Osteoblast (primary cell): ENCODE measurements around the gene COL20A1. TPM values are rescaled to one million over a fixed set of nuclear protein-coding genes. Genes with fewer than 3 reads are reported as not detected.

Experiments used
- DNase-seq: peaks from one replicate; pipeline ENCODE4 v3.0.0; 2011; ENCODE audit warnings: low spot score, mixed read lengths; ENCODE audit not compliant: insufficient read length; ENCODE audit errors: missing footprints
- H2AFZ ChIP-seq: 2 replicates; pipeline ENCODE4 v1.6.0; 2011; ENCODE audit warnings: mild to moderate bottlenecking, low read length
- H3K27ac ChIP-seq: 2 replicates; pipeline ENCODE4 v1.5.1; 2011; ENCODE audit warnings: mild to moderate bottlenecking, low read depth, low read length, moderate library complexity
- H3K27me3 ChIP-seq: 2 replicates; pipeline ENCODE4 v1.6.0; 2012; ENCODE audit warnings: mild to moderate bottlenecking, control low read depth, inconsistent platforms, low read length, moderate library complexity; ENCODE audit not compliant: insufficient read depth
- H3K36me3 ChIP-seq: 2 replicates; pipeline ENCODE4 v1.5.1; 2011; ENCODE audit warnings: mild to moderate bottlenecking, low read length, control low read depth, moderate library complexity; ENCODE audit not compliant: insufficient read depth
- H3K4me1 ChIP-seq: 2 replicates; pipeline ENCODE4 v1.5.1; 2011; ENCODE audit warnings: mild to moderate bottlenecking, low read length, control low read depth, moderate library complexity; ENCODE audit not compliant: insufficient read depth
- H3K4me2 ChIP-seq: 2 replicates; pipeline ENCODE4 v1.6.0; 2011; ENCODE audit warnings: mild to moderate bottlenecking, low read length; ENCODE audit not compliant: insufficient read depth
- H3K4me3 ChIP-seq: fragments of 200-600 bp; sonication (generic); 3 replicates; pipeline ENCODE4 v1.5.1; 2012; ENCODE audit warnings: mild to moderate bottlenecking, low read length, inconsistent platforms; ENCODE audit not compliant: insufficient read depth
- H3K79me2 ChIP-seq: 2 replicates; pipeline ENCODE4 v1.6.0; 2012; ENCODE audit warnings: mild to moderate bottlenecking, low read length, control low read depth, inconsistent platforms; ENCODE audit not compliant: insufficient read depth
- H3K9me3 ChIP-seq: 2 replicates; pipeline ENCODE4 v1.5.1; 2011; ENCODE audit warnings: low read depth, low read length, control low read depth
- H4K20me1 ChIP-seq: 2 replicates; pipeline ENCODE4 v1.6.0; 2012; ENCODE audit warnings: mild to moderate bottlenecking, low read length, control low read depth; ENCODE audit not compliant: insufficient read depth
- total RNA-seq: library from RNA; depleted of rRNA; stranded (reverse); fragments of >200 nt; gene quantifications from 2 replicates; pipeline ENCODE4 v1.2.3, GENCODE V29; 2012
- TF ChIP-seq, protein P1 (sequence below): IDR thresholded peaks from 2 replicates; pipeline ENCODE4 v1.5.1; 2011; ENCODE audit warnings: mild to moderate bottlenecking, low read depth, low read length, moderate library complexity; ENCODE audit errors: extremely low read depth

The COL20A1 gene
- total RNA-seq, 1 donor = not detected

GRCh38 chr20:63293456-63293855 lies 470 bp downstream of the COL20A1 start:
- DNase-seq = no peak
- Histone ChIP-seq H3K9me3 (no peaks in the 10 kb centered on the region), H3K79me2 (no peaks in the 10 kb centered on the region), H3K36me3 (peaks cover 4% of the 10 kb centered on the region), H3K4me2 (no peak overlapping the region), H3K4me1 (peaks cover 7% of the 10 kb centered on the region), H2AFZ (no peak overlapping the region), H3K27me3 (peaks cover 34% of the 10 kb centered on the region), H3K4me3 (no peak overlapping the region), H3K27ac (no peak overlapping the region), H4K20me1 (peaks cover 42% of the 10 kb centered on the region)
- TF ChIP-seq, protein P1, sequence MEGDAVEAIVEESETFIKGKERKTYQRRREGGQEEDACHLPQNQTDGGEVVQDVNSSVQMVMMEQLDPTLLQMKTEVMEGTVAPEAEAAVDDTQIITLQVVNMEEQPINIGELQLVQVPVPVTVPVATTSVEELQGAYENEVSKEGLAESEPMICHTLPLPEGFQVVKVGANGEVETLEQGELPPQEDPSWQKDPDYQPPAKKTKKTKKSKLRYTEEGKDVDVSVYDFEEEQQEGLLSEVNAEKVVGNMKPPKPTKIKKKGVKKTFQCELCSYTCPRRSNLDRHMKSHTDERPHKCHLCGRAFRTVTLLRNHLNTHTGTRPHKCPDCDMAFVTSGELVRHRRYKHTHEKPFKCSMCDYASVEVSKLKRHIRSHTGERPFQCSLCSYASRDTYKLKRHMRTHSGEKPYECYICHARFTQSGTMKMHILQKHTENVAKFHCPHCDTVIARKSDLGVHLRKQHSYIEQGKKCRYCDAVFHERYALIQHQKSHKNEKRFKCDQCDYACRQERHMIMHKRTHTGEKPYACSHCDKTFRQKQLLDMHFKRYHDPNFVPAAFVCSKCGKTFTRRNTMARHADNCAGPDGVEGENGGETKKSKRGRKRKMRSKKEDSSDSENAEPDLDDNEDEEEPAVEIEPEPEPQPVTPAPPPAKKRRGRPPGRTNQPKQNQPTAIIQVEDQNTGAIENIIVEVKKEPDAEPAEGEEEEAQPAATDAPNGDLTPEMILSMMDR = no peak

DNA sequence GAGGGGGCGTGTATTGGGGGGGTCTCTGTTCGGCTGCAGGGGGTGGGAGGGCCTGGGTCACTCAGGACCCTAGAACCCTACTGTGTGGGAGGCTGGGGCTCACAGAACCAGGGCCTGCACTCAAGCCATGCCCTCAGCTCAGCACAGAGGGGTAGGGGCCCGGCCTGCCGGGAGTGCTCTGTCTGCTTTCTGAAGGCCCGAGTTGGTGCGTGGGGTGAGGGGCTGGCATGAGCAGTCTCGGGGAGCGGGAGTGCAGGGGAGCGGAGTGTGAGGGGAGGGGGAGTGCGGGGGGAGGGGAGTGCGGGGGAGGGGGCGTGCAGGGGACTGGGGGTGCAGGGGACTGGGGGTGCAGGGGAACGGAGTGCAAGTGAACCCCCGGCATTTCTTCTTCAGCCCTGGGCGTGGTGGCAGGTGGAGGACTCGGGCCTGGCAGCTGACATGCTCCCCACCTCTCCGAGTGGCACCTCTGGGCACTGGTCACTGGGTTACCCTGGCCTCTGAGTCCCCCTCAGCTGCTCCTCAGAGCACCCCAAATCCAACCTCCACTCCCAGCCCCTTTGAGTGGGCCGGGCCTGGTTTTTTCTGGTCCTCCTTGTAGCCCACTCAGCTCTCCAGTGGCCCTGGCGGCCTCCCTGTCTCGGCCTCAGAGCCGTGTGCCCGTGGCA lies 1.0 kb downstream of the COL20A1 start:
- Histone ChIP-seq H3K36me3 (no peaks in the 10 kb centered on the region), H3K27me3 (peaks cover 34% of the 10 kb centered on the region), H4K20me1 (peaks cover 36% of the 10 kb centered on the region), H3K27ac (no peak overlapping the region), H2AFZ (no peak overlapping the region), H3K4me2 (no peak overlapping the region), H3K4me1 (peaks cover 7% of the 10 kb centered on the region), H3K4me3 (no peak overlapping the region), H3K9me3 (no peaks in the 10 kb centered on the region), H3K79me2 (no peaks in the 10 kb centered on the region)
- DNase-seq = no peak
- TF ChIP-seq, protein P1 = no peak

GRCh38 chr20:63294536-63294900 lies 1.5 kb downstream of the COL20A1 start:
- DNase-seq = no peak
- peaks cover 7% of the 10 kb centered on the region for H3K4me1 ChIP-seq
- peaks cover 31% of the 10 kb centered on the region for H4K20me1 ChIP-seq
- peaks cover 39% of the 10 kb centered on the region for H3K27me3 ChIP-seq
- no peak overlapping the region for H3K4me2 ChIP-seq
- no peak overlapping the region for H3K4me3 ChIP-seq
- no peak overlapping the region for H2AFZ ChIP-seq
- H3K36me3 ChIP-seq = no peaks in the 10 kb centered on the region
- TF ChIP-seq, protein P1 = no peak
- no peaks in the 10 kb centered on the region for H3K9me3 ChIP-seq
- H3K27ac ChIP-seq = no peak overlapping the region
- H3K79me2 ChIP-seq = no peaks in the 10 kb centered on the region

GRCh38 chr20:63295018-63295417 lies 2.0 kb downstream of the COL20A1 start:
- Histone ChIP-seq H4K20me1 (peaks cover 26% of the 10 kb centered on the region), H3K27me3 (peaks cover 39% of the 10 kb centered on the region), H3K36me3 (no peaks in the 10 kb centered on the region), H3K27ac (no peak overlapping the region), H3K9me3 (no peaks in the 10 kb centered on the region), H3K79me2 (no peaks in the 10 kb centered on the region), H2AFZ (no peak overlapping the region), H3K4me3 (no peak overlapping the region), H3K4me2 (no peak overlapping the region), H3K4me1 (peaks cover 7% of the 10 kb centered on the region)
- TF ChIP-seq, protein P1 = no peak
- DNase-seq = no peak
